MCF 10A (cell line): ENCODE data around the gene SFPQ. TPM values are rescaled to one million over a fixed set of nuclear protein-coding genes. Genes with fewer than 3 reads are reported as not detected.
"Not testable (repeated sequence)": the region's sequence is repeated elsewhere in the genome, so short reads cannot be mapped to it uniquely, and the experiment has no call there.

Experiments
- BruUV-seq: library from RNA; stranded (reverse); fragments of 400-500 nt; replicated peaks from 2 replicates; lab custom pipeline; 2021; lab: Mats Ljungman, UMichigan
- CTCF ChIA-PET: fragments of 300-600 bp; sonication (Branson Sonifier 250); formaldehyde crosslinking; extraction: SDS; loops from one replicate; lab custom pipeline; 2021; ENCODE audit warnings: antibody characterized with exemption, inconsistent platforms; lab: Yijun Ruan, JAX
- POLR2A ChIA-PET: fragments of 300-600, 350-650 bp; sonication (Branson Sonifier 250); formaldehyde crosslinking; extraction: SDS; loops from one replicate; lab custom pipeline; 2020; ENCODE audit warnings: antibody characterized with exemption, inconsistent platforms; lab: Yijun Ruan, JAX
- DNase-seq: peaks from one replicate; pipeline ENCODE4 v3.0.0-alpha.2; 2018; ENCODE audit not compliant: unreplicated experiment
- H3K27ac Mint-ChIP-seq: one replicate; pipeline ENCODE4 v1.8.0; 2022; ENCODE audit warnings: mild to moderate bottlenecking, low read depth, mixed read lengths; ENCODE audit not compliant: unreplicated experiment
- H3K27me3 Mint-ChIP-seq: one replicate; pipeline ENCODE4 v1.8.0; 2022; ENCODE audit warnings: mixed read lengths; ENCODE audit not compliant: insufficient read depth, unreplicated experiment
- H3K36me3 Mint-ChIP-seq: one replicate; pipeline ENCODE4 v1.8.0; 2022; ENCODE audit warnings: mild to moderate bottlenecking, moderate library complexity, mixed read lengths; ENCODE audit not compliant: insufficient read depth, unreplicated experiment
- H3K4me1 Mint-ChIP-seq: one replicate; pipeline ENCODE4 v1.8.0; 2022; ENCODE audit warnings: mixed read lengths; ENCODE audit not compliant: insufficient read depth, unreplicated experiment
- H3K4me3 Mint-ChIP-seq: one replicate; pipeline ENCODE4 v1.8.0; 2022; ENCODE audit warnings: mild to moderate bottlenecking, moderate library complexity, mixed read lengths; ENCODE audit not compliant: unreplicated experiment
- H3K9me3 Mint-ChIP-seq: one replicate; pipeline ENCODE4 v1.8.0; 2022; ENCODE audit warnings: mixed read lengths; ENCODE audit not compliant: unreplicated experiment
- intact Hi-C: fragments of 100-400 bp; cut with micrococcal nuclease; formaldehyde crosslinking; loops from 2 replicates; pipeline ENCODE4 v1.14.1; 2022
- total RNA-seq: library from RNA; stranded (reverse); gene quantifications from 2 replicates; pipeline ENCODE4 v1.2.3, GENCODE V29; 2022
- TF ChIP-seq, protein P1 (sequence below): fragments of 200-600 bp; IDR thresholded peaks from one replicate; pipeline ENCODE4 v1.8.0; 2022; ENCODE audit warnings: antibody characterized with exemption, mild to moderate bottlenecking; ENCODE audit not compliant: unreplicated experiment

The SFPQ gene
- total RNA-seq, 1 experiment from 2014 or later = 314 TPM

GRCh38 chr1:35164893-35165292, 28.1 kb downstream of the SFPQ start:
- H3K36me3 Mint-ChIP-seq = no peaks in the 10 kb centered on the region
- TF ChIP-seq, protein P1, sequence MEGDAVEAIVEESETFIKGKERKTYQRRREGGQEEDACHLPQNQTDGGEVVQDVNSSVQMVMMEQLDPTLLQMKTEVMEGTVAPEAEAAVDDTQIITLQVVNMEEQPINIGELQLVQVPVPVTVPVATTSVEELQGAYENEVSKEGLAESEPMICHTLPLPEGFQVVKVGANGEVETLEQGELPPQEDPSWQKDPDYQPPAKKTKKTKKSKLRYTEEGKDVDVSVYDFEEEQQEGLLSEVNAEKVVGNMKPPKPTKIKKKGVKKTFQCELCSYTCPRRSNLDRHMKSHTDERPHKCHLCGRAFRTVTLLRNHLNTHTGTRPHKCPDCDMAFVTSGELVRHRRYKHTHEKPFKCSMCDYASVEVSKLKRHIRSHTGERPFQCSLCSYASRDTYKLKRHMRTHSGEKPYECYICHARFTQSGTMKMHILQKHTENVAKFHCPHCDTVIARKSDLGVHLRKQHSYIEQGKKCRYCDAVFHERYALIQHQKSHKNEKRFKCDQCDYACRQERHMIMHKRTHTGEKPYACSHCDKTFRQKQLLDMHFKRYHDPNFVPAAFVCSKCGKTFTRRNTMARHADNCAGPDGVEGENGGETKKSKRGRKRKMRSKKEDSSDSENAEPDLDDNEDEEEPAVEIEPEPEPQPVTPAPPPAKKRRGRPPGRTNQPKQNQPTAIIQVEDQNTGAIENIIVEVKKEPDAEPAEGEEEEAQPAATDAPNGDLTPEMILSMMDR = no peak
- BruUV-seq = no TSS peak
- ChIA-PET CTCF (no interaction called here), POLR2A (interaction anchor here (0.7 kb wide), 1 partner anchor 173 kb away, joined by 3 read pairs; no protein-coding TSS in a partner anchor)
- H3K27me3 Mint-ChIP-seq = no peaks in the 10 kb centered on the region
- H3K9me3 Mint-ChIP-seq = no peaks in the 10 kb centered on the region
- no peak overlapping the region for H3K27ac Mint-ChIP-seq
- DNase-seq = no peak
- H3K4me1 Mint-ChIP-seq = no peaks in the 10 kb centered on the region
- H3K4me3 Mint-ChIP-seq = no peak overlapping the region
- intact Hi-C loops = no loop called here

DNA sequence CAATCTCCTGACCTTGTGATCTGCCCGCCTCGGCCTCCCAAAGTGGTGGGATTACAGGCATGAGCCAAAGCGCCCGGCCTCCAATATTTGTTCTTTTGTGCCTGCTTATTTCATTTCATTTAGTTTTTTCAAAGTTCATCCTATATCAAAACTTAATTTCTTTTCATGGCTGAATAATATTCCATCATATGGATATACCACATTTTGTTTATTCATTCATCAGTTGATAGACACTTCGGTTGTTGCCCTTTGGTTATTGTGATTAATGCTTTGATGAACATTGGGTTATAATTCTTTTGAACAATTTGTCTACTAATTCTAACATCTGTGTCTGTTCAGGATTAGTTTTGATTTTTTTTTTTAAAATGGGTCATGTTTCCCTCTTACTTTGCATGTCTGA, 41.7 kb downstream of the SFPQ start:
- H3K27ac Mint-ChIP-seq = no peak overlapping the region
- no peak overlapping the region for H3K4me3 Mint-ChIP-seq
- H3K27me3 Mint-ChIP-seq = no peaks in the 10 kb centered on the region
- ChIA-PET CTCF (no interaction called here), POLR2A (no interaction called here)
- no peaks in the 10 kb centered on the region for H3K4me1 Mint-ChIP-seq
- TF ChIP-seq, protein P1 = no peak
- no peak for DNase-seq
- no peaks in the 10 kb centered on the region for H3K9me3 Mint-ChIP-seq
- no TSS peak for BruUV-seq
- peaks cover 4% of the 10 kb centered on the region for H3K36me3 Mint-ChIP-seq
- intact Hi-C loops = no loop called here

DNA sequence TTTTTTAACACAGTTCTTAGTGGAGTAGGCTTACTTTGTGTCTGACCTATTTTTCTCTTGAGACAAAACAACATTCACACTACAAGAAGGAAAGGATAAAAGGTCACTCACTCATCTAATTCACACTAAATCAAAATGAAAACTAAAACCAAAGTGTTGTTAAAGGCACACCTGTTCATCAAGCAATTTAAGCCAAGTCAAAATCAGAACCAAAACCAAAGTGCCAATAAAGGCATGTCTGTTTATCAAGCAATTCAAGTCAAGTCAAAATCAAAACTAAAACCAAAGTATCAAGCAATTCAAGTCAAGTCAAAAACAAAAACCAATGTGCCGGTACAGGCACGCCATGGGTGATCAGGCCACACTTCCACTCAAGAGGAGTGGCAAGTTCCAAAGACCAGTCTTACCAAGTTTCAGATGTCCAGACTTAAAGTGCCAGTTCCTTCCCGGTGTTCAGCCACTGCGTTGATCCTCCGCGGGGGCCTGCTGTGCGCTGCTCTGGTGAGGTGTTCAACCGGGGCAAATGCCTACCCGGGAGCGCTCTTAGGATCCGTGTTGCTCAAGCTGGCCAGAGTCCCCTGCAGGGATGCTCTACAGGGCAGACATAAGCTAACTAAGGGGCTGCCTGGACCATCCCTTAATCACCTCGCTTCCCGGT, 46.9 kb downstream of the SFPQ start:
- DNase-seq, H3K36me3 Mint-ChIP-seq, CTCF ChIA-PET, H3K4me3 Mint-ChIP-seq, H3K4me1 Mint-ChIP-seq, intact Hi-C loops, H3K9me3 Mint-ChIP-seq, BruUV-seq, H3K27ac Mint-ChIP-seq, H3K27me3 Mint-ChIP-seq: not testable (repeated sequence)
- POLR2A ChIA-PET = interaction anchor here (0.9 kb wide), 1 partner anchor 302 kb away, joined by 3 read pairs; no protein-coding TSS in a partner anchor

DNA sequence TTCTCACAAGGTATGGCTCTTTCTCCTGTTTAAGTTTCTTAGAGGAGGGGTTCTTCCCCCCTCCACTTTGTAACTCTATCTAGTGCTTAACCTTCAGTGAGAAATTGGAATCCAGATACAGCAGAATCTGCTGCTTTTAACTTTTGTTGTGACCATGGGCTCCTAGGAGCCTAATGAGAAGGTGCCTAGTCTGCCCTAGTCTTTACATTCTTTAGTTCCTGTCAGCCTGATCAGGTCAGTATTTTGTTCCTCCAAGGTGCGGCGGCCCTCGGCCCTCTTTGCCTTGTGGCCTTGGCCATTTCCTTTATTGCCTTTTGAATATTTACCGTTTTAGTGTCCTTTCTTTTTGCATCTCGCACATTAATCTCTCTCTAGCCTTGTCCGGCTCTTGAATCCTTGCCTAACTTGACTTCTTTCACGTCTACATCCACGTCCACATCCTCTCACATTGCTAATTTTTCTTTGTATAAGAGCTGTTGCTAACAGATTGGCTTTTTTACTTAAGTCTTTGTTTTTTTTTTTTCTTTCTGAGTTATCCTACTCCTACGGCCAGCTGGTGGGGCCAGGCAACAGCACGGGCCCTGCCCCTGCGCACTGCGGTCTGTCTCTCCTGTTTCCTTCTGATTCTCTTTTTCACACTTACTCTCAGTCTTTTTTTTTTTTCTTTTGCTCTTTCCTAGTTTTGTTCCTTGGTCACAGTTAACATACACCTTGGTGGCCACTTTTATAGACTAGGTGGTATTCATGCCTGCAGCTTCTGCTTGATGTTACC, 49.0 kb downstream of the SFPQ start:
- TF ChIP-seq, protein P1 = no peak
- no peak overlapping the region for H3K27ac Mint-ChIP-seq
- CTCF ChIA-PET = interaction anchor here (0.6 kb wide), 1 partner anchor 112 kb away, joined by 5 read pairs; the partner anchor contains the start of gene ZMYM6
- no TSS peak for BruUV-seq
- H3K36me3 Mint-ChIP-seq = no peaks in the 10 kb centered on the region
- no peak for DNase-seq
- H3K4me3 Mint-ChIP-seq = no peak overlapping the region
- no peaks in the 10 kb centered on the region for H3K9me3 Mint-ChIP-seq
- intact Hi-C loops = no loop called here
- no peaks in the 10 kb centered on the region for H3K27me3 Mint-ChIP-seq
- POLR2A ChIA-PET = no interaction called here
- H3K4me1 Mint-ChIP-seq = no peaks in the 10 kb centered on the region

GRCh38 chr1:35142728-35143127, 50.2 kb downstream of the SFPQ start:
- H3K27me3 Mint-ChIP-seq, CTCF ChIA-PET: not testable (repeated sequence)

DNA sequence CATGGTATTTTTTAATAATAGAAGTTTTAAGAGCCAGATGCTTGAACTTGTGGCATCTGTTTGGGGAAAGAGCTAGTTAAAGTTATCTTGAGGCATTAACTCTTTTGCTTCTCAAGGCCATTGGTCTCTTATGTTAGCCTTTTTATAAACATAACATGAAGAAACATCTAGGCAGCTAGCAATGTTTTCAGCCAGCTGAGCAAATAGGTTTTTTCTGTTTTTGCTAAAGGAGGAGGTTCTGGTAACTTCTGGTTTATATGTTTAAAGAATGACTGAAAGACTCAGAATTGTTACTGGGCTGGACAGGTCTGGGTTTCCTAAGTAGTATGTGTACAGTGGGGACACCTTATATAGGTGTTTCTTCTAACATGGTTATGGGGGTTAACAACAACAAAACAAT, 50.7 kb downstream of the SFPQ start:
- H3K9me3 Mint-ChIP-seq, H3K4me3 Mint-ChIP-seq, H3K36me3 Mint-ChIP-seq, H3K27me3 Mint-ChIP-seq, CTCF ChIA-PET, H3K4me1 Mint-ChIP-seq, BruUV-seq, H3K27ac Mint-ChIP-seq, intact Hi-C loops, DNase-seq: not testable (repeated sequence)
- POLR2A ChIA-PET = interaction anchor here (0.6 kb wide), 1 partner anchor 635 kb away, joined by 3 read pairs; no protein-coding TSS in a partner anchor

More at GRCh38 chr1:35142728-35143127, 50.2 kb downstream of the SFPQ start:
- H3K27ac Mint-ChIP-seq, H3K4me3 Mint-ChIP-seq, H3K4me1 Mint-ChIP-seq, BruUV-seq, POLR2A ChIA-PET, H3K36me3 Mint-ChIP-seq, H3K9me3 Mint-ChIP-seq, intact Hi-C loops, DNase-seq: not testable (repeated sequence)
